Memory B cell (primary cell): Measurements from ENCODE around the gene AAR2.

ENCODE experiments used
- ATAC-seq: fragments of 150-1000 bp; cut with Tn5 transposase; 2 replicates; pipeline ENCODE4 v1.10.0; 2021; ENCODE audit warnings: low read depth, mild to moderate bottlenecking, moderate library complexity
- DNase-seq, 2 donors: peaks; one replicate each; pipeline ENCODE4 v3.0.0; 2022; ENCODE audit warnings: low spot score in 2 of 2
- H3K27ac Mint-ChIP-seq: one replicate; pipeline ENCODE4 v1.8.0; 2022; ENCODE audit warnings: mild to moderate bottlenecking, moderate library complexity, mixed read lengths
- H3K27me3 Mint-ChIP-seq: one replicate; pipeline ENCODE4 v1.8.0; 2022; ENCODE audit warnings: mixed read lengths
- H3K36me3 Mint-ChIP-seq: one replicate; pipeline ENCODE4 v1.8.0; 2022; ENCODE audit warnings: mild to moderate bottlenecking, mixed read lengths
- H3K4me1 Mint-ChIP-seq: one replicate; pipeline ENCODE4 v1.8.0; 2022; ENCODE audit warnings: mixed read lengths
- H3K4me3 Mint-ChIP-seq: one replicate; pipeline ENCODE4 v1.8.0; 2022; ENCODE audit warnings: mild to moderate bottlenecking, moderate library complexity, mixed read lengths
- H3K9me3 Mint-ChIP-seq: one replicate; pipeline ENCODE4 v1.8.0; 2022; ENCODE audit warnings: mixed read lengths

The AAR2 gene

DNA sequence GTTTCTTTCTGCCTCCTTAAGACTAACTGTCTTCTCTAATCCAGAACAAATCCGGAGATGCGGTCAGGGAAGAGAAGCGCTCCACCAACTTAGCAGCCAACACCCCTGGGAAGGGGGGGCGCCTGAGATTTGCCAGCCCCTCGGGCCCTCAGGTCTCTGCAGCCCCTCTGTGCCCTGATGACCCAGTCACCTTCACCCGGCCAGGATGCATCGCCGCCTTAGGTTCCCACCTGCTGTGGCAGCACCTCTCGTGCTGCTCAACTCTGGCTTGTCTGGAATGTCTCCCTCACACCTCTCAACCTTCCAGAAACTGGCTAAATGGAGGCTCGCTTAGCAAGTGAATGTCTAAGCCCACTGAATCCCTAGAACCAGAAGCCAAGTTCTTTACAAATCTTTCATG, 28.0 kb upstream of the AAR2 start:
- H3K27ac Mint-ChIP-seq = no peak overlapping the region

GRCh38 chr20:36210436-36211021, 25.7 kb upstream of the AAR2 start:
- Mint-ChIP-seq H3K36me3 (no peaks in the 10 kb centered on the region), H3K9me3 (no peaks in the 10 kb centered on the region), H3K4me3 (no peak overlapping the region), H3K27ac (no peak overlapping the region), H3K4me1 (no peaks in the 10 kb centered on the region), H3K27me3 (peaks cover 4% of the 10 kb centered on the region)
- ATAC-seq (no peak), DNase-seq (no peak)

More for the DNA sequence above, 28.0 kb upstream of the AAR2 start:
- ATAC-seq (no peak), DNase-seq (no peak)
- H3K4me3 Mint-ChIP-seq = no peak overlapping the region
- H3K9me3 Mint-ChIP-seq = no peaks in the 10 kb centered on the region
- no peaks in the 10 kb centered on the region for H3K36me3 Mint-ChIP-seq
- peaks cover 4% of the 10 kb centered on the region for H3K27me3 Mint-ChIP-seq
- H3K4me1 Mint-ChIP-seq = no peaks in the 10 kb centered on the region

DNA sequence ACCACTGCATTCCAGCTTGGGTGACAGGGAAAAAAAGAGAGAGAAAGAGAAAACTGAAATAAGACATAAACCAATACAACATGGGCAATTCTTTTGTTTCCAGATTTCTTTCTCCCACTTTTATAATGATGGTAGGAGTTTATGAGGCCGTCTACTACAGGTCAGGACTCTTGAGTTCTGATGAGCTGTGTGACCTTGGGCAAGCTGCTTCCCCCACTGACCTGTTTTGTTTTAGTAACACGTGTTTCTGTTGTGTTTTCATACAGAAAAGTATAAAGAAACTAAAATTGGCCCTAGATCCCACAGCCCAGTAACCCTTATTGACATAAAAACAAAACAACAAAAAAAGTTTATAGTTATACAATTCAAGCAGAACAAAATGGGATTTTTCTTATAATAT, 22.9 kb upstream of the AAR2 start:
- Mint-ChIP-seq H3K27ac (no peak overlapping the region), H3K9me3 (no peaks in the 10 kb centered on the region), H3K4me1 (no peaks in the 10 kb centered on the region), H3K4me3 (no peak overlapping the region), H3K27me3 (peaks cover 8% of the 10 kb centered on the region), H3K36me3 (no peaks in the 10 kb centered on the region)
- ATAC-seq (no peak), DNase-seq (no peak)

DNA sequence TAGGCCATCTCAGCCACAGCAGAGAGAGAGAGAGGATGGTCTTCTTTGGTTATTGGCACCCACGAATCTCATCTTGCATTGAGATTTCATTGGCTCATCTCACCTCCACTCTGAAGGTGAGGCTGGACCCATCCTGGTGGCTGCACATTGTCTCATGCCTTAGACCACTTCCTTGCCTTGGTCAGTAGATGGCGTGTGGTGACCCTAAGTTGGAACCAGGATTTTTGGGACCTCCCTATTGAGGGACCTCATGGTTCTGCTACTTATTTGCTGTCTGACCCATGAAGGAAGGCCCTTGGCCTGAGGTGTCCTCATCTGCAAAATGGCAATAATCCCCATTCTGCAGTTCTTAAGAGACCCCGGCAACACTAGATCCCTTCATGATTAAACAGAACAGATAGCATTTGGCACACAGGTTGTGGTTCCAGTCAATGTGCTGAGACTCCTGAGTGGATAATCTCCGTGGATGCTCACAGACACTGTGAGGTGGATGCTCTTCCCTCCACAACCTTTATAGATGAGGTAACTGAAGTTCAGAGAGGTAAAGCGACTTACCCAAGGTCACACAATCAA, 21.5 kb upstream of the AAR2 start:
- Mint-ChIP-seq H3K27ac (no peak overlapping the region), H3K27me3 (peaks cover 9% of the 10 kb centered on the region), H3K4me1 (no peaks in the 10 kb centered on the region), H3K9me3 (no peaks in the 10 kb centered on the region), H3K36me3 (no peaks in the 10 kb centered on the region), H3K4me3 (no peak overlapping the region)
- DNase-seq = no peak
- peak; percentile 34 for ATAC-seq

DNA sequence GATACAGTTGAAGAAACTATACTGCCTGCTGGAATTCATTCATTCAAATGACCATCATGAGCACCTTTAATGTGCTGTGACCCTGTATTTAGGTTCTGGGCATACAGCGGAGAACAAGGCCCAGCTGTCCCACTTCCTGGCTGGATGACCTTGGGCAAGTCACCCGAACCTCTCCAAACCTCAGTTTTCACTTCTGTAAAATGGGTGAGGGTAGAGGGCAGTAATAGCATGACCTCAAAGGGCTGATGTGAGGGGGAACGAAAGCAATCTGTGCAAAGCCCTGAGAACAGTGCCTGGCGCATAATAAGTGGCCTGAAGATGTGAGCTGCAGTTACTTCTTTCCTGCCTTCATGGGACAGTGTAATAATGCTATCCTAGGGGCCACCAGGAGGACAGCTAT, 20.5 kb upstream of the AAR2 start:
- no peak for ATAC-seq
- H3K27me3 Mint-ChIP-seq = peaks cover 12% of the 10 kb centered on the region
- no peak for DNase-seq
- H3K9me3 Mint-ChIP-seq = no peaks in the 10 kb centered on the region
- no peak overlapping the region for H3K4me3 Mint-ChIP-seq
- no peaks in the 10 kb centered on the region for H3K36me3 Mint-ChIP-seq
- no peaks in the 10 kb centered on the region for H3K4me1 Mint-ChIP-seq
- no peak overlapping the region for H3K27ac Mint-ChIP-seq

DNA sequence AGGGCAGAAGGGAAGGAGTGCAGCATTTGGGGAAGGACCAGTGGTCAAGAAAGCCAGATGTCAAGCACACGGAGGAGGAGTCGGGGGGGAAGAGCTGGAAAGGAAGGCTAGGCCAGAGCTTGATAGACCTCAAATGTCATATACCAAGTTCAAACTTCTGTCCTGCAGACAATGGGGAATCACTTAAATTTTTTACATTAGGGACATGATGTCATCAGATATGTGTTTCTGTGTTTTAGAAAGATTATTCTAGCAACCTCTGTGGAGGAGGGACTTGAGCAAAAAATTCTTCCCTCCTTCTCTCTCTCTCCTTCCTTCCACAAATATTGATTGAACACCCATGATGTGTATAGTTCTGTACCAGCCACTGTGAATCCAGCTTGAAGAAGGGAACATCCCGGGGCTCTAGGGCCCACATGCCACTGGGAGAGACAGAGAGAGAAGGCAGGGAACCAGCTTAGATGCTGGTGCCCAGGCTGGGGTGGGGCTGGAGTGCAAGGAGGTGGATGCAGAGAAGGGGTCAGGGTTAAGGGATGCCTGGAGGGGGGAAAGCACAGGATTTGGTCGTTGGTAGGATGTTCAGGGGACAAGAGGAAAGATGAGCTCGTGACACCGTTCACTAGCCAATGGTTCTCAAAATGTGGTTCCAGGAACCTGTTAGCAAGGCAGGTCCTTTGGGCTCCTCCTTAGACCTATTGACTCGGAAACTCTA, 19.8 kb upstream of the AAR2 start:
- DNase-seq (no peak), ATAC-seq (no peak)
- Mint-ChIP-seq H3K27ac (no peak overlapping the region), H3K9me3 (no peaks in the 10 kb centered on the region), H3K4me3 (no peak overlapping the region), H3K4me1 (no peaks in the 10 kb centered on the region), H3K36me3 (no peaks in the 10 kb centered on the region), H3K27me3 (peaks cover 15% of the 10 kb centered on the region)

GRCh38 chr20:36217226-36217625, 19.1 kb upstream of the AAR2 start:
- Mint-ChIP-seq H3K36me3 (no peaks in the 10 kb centered on the region), H3K27me3 (peaks cover 15% of the 10 kb centered on the region), H3K4me3 (no peak overlapping the region), H3K27ac (no peak overlapping the region), H3K4me1 (no peaks in the 10 kb centered on the region), H3K9me3 (no peaks in the 10 kb centered on the region)
- ATAC-seq = no peak
- DNase-seq = no peak

DNA sequence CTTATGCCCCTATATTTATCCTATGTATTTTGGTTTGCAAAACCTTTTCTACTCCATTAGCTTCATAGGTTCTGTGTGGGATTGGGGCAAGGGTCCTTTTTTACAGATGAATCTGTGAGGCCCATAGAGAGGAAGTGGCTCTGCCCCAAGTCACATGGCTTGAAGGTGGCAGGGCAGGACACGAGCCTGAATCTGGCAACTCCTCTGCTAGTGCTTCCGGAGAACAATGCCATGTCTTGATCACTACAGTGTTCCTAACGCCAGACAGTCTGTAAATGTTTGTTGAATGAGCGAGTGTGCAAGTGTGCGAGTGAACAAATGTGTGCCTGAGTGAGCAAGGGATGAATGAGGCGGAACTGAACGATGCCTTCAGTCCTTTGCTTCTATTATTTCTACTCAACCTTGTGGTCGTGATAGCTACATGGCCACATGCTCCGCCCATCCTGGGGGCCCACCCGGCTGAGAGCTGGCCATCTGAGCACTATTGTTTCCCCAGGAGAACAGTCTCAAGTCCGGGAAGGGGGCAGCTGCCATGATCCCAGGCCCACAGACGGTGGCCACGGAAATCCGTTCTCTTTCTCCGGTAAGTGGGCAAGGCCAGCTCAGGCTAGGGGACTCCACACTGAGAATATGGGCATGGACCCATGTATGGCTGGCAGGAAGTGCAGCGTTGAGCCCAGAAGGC, 17.8 kb upstream of the AAR2 start:
- H3K36me3 Mint-ChIP-seq = no peaks in the 10 kb centered on the region
- no peaks in the 10 kb centered on the region for H3K4me1 Mint-ChIP-seq
- H3K4me3 Mint-ChIP-seq = no peak overlapping the region
- peaks cover 15% of the 10 kb centered on the region for H3K27me3 Mint-ChIP-seq
- DNase-seq = no peak
- ATAC-seq = no peak
- H3K27ac Mint-ChIP-seq = no peak overlapping the region
- H3K9me3 Mint-ChIP-seq = no peaks in the 10 kb centered on the region

DNA sequence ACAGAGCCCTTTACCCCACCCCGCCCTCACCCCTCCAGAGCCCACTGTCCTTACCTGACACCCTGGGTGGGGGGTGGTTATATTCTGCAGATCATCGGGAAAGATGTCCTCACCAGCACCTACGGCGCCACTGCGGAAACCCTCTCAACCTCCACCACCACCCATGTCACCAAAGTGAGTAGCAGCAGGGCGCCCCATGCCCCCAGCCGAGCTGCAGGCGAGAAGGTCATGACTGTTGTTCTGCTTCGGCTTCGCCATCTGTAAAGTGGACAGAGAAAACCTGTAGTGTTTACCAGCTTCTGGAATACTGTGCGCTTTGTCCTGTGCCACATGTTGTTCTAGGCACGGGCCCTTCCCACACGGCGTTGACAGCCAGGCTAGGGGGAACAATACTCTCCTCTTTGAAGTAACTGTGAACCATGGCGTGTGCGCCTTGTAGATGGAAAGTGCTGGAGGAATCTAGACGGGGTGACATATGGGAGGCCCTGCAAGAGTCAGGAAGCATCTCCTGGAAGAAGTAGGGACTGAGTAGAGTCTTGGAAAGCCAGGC, 16.5 kb upstream of the AAR2 start:
- no peaks in the 10 kb centered on the region for H3K9me3 Mint-ChIP-seq
- peaks cover 15% of the 10 kb centered on the region for H3K27me3 Mint-ChIP-seq
- DNase-seq (no peak), ATAC-seq (no peak)
- H3K4me3 Mint-ChIP-seq = no peak overlapping the region
- no peak overlapping the region for H3K27ac Mint-ChIP-seq
- no peaks in the 10 kb centered on the region for H3K4me1 Mint-ChIP-seq
- no peaks in the 10 kb centered on the region for H3K36me3 Mint-ChIP-seq

DNA sequence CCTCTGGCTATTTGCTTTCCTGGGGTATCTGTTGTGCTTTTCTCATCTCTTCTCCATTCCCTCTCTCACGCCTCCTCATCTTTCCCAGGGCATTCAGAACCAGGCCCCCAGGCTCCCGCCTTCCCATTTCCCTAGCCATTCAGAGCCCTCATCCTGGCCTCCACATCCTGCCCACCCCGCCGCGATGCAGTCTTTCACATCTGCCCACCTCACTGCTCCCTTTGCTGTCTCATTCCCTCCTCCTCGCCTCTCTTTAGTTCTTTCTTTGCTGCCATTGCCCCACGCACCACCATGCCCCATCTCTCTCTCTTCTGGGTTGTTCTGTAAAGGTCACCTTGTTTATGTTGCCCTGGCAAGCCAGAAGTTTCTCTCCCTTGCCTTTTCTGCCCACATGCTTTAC, 10.6 kb upstream of the AAR2 start:
- no peaks in the 10 kb centered on the region for H3K36me3 Mint-ChIP-seq
- ATAC-seq (no peak), DNase-seq (no peak)
- no peaks in the 10 kb centered on the region for H3K9me3 Mint-ChIP-seq
- H3K4me3 Mint-ChIP-seq = no peak overlapping the region
- H3K27me3 Mint-ChIP-seq = peaks cover 16% of the 10 kb centered on the region
- no peaks in the 10 kb centered on the region for H3K4me1 Mint-ChIP-seq
- no peak overlapping the region for H3K27ac Mint-ChIP-seq

DNA sequence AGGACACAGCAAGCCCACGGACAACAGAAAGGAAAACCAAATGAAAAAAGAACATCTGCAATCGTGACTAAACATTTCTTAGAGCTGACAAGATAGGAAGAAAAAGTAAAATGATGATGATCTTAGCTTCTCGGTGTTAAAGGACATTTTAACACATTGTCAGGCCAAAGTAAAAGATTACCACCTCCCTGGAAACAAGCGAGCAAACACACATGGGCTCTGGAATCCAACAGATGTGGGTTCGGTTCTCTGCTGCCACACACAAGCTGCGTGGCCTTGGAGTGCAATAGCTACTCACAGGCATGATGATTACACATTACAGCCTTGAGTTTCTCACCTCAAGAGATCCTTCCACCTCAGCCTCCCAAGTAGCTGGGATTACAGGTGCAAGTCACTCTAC, 7.5 kb upstream of the AAR2 start:
- Mint-ChIP-seq H3K36me3 (no peaks in the 10 kb centered on the region), H3K27ac (no peak overlapping the region), H3K9me3 (no peaks in the 10 kb centered on the region), H3K27me3 (peaks cover 24% of the 10 kb centered on the region), H3K4me1 (no peaks in the 10 kb centered on the region), H3K4me3 (no peak overlapping the region)
- ATAC-seq = no peak
- no peak for DNase-seq

GRCh38 chr20:36230019-36230418, 6.3 kb upstream of the AAR2 start:
- no peak for ATAC-seq
- DNase-seq = no peak
- H3K4me1 Mint-ChIP-seq = no peaks in the 10 kb centered on the region
- no peak overlapping the region for H3K4me3 Mint-ChIP-seq
- peaks cover 24% of the 10 kb centered on the region for H3K27me3 Mint-ChIP-seq
- H3K9me3 Mint-ChIP-seq = no peaks in the 10 kb centered on the region
- no peaks in the 10 kb centered on the region for H3K36me3 Mint-ChIP-seq
- no peak overlapping the region for H3K27ac Mint-ChIP-seq

DNA sequence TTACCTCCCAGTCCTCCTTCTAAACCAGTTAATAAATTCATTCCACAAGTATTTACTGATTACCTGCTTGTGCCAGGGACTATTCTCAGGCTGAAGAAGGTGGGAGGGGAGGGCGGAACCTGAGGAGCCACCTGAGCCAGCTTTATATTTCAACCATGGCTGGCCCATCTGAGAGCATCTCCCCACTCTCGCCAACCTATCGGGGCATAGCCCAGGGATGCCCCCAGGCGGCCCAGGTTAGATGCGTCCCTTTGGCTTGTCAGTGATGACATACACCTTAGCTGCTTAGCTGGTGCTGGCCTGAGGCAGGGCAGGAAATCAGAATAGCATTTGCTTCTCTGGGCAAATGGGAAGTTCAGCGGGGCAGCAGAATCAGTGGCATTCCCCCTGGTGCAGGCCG, 4.9 kb upstream of the AAR2 start:
- no peaks in the 10 kb centered on the region for H3K9me3 Mint-ChIP-seq
- H3K36me3 Mint-ChIP-seq = no peaks in the 10 kb centered on the region
- no peaks in the 10 kb centered on the region for H3K4me1 Mint-ChIP-seq
- peaks cover 19% of the 10 kb centered on the region for H3K27me3 Mint-ChIP-seq
- DNase-seq = no peak
- ATAC-seq = no peak
- no peak overlapping the region for H3K4me3 Mint-ChIP-seq
- no peak overlapping the region for H3K27ac Mint-ChIP-seq

DNA sequence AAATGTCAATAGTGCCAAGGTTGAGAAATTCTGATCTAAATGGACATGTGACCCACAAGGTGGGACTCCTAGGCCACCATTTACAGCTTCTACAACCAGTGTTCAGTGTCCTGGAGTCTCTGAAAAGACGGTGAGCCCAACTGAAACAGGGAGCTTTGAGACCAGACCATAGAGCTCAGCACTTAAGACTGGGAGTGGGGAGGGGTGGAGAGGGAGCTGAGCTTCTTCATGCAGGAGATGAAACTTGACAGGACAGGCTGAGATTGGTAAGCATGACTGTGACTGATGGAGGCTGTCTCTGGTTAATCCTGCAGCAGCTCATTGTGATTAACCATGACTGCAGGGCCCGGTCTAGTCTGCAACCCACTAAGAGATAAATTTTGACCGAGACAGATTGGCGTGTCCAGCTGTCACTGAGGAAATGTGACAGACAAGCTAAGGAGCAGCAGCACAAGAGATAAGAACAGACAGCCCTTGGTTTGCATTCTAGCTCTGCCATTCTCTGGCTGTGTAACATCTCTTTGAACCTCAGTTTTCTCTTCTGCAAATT, 1.4 kb upstream of the AAR2 start:
- Mint-ChIP-seq H3K27me3 (peaks cover 12% of the 10 kb centered on the region), H3K9me3 (no peaks in the 10 kb centered on the region), H3K27ac (no peak overlapping the region), H3K36me3 (peaks cover 2% of the 10 kb centered on the region), H3K4me3 (no peak overlapping the region), H3K4me1 (peaks cover 15% of the 10 kb centered on the region)
- no peak for DNase-seq
- ATAC-seq = no peak
